Endothelial cell of umbilical vein (primary cell): Measurements from ENCODE around the gene PPP6R1. TPM values are rescaled to one million over a fixed set of nuclear protein-coding genes. Genes with fewer than 3 reads are reported as not detected.

Source experiments
- BruUV-seq: library from RNA; stranded (reverse); fragments of 400-500 nt; replicated peaks from 2 replicates; lab custom pipeline; 2021; lab: Mats Ljungman, UMichigan
- CTCF ChIA-PET: fragments of 300-600, 350-600 bp; sonication (Branson Sonifier 250); formaldehyde crosslinking; loops from one replicate; lab custom pipeline; 2021; ENCODE audit warnings: antibody characterized with exemption, inconsistent platforms; lab: Charles Lee
- POLR2A ChIA-PET: fragments of 300-600, 350-600 bp; sonication (Branson Sonifier 250); formaldehyde crosslinking; loops from one replicate; lab custom pipeline; 2021; ENCODE audit warnings: antibody characterized with exemption, inconsistent platforms; lab: Charles Lee
- DNase-seq: peaks from one replicate; pipeline ENCODE4 v3.0.0-alpha.2; 2011; ENCODE audit warnings: low read depth, low spot score
- FAIRE-seq: peaks from 2 replicates; lab custom pipeline; 2011; peaks lifted over from hg19 to GRCh38; lab: Jason Lieb, UNC
- H2AFZ ChIP-seq: 2 replicates; pipeline ENCODE4 v1.6.0; 2012; ENCODE audit warnings: low read depth, low read length, control low read depth, inconsistent platforms
- H3K27ac ChIP-seq: 2 replicates; pipeline ENCODE4 v1.5.1; 2011; ENCODE audit warnings: low read depth, mild to moderate bottlenecking, control low read depth, low read length, moderate library complexity; ENCODE audit not compliant: insufficient read depth
- H3K27me3 ChIP-seq, 2 experiments: 2 replicates each; pipeline versions ENCODE4 v1.6.0 to v1.6.1; 2011; ENCODE audit warnings: low read length in 2 of 2, mixed read lengths in 1 of 2; ENCODE audit not compliant: control insufficient read depth in 2 of 2, insufficient read depth in 2 of 2
- H3K36me3 ChIP-seq, 2 experiments: 2 replicates in 1 of 2; 3 replicates in 1 of 2; pipeline ENCODE4 v1.5.1; 2011; ENCODE audit warnings: low read length in 2 of 2, mild to moderate bottlenecking in 1 of 2, moderate library complexity in 1 of 2; ENCODE audit not compliant: control insufficient read depth in 2 of 2, insufficient read depth in 2 of 2; ENCODE audit errors: extremely low read depth in 1 of 2
- H3K4me1 ChIP-seq: 3 replicates; pipeline ENCODE4 v1.5.1; 2011; ENCODE audit warnings: mild to moderate bottlenecking, low read length; ENCODE audit not compliant: control insufficient read depth, insufficient read depth; ENCODE audit errors: extremely low read depth
- H3K4me2 ChIP-seq: 2 replicates; pipeline ENCODE4 v1.6.1; 2011; ENCODE audit warnings: low read length, control low read depth, mixed read lengths; ENCODE audit not compliant: insufficient read depth
- H3K4me3 ChIP-seq, 3 experiments: fragments of 200-600 bp in 1 of 3; sonication (generic), shearing (Covaris generic) in 1 of 3; replicated peaks in 1 of 3; 2 replicates each; pipeline ENCODE4 v1.5.1; 2011 to 2016; ENCODE audit warnings: control low read depth in 3 of 3, low read length in 3 of 3, mild to moderate bottlenecking in 2 of 3, inconsistent platforms in 1 of 3, low read depth in 1 of 3, moderate library complexity in 1 of 3; ENCODE audit not compliant: insufficient read depth in 1 of 3
- H3K79me2 ChIP-seq: 2 replicates; pipeline ENCODE4 v1.6.0; 2012; ENCODE audit warnings: low read length, inconsistent platforms; ENCODE audit not compliant: control insufficient read depth, insufficient read depth
- H3K9ac ChIP-seq: replicated peaks from 2 replicates; pipeline ENCODE3; 2011; ENCODE audit warnings: low read length, control low read depth; ENCODE audit not compliant: insufficient read depth; ENCODE audit errors: extremely low read depth
- H3K9me1 ChIP-seq: replicated peaks from 3 replicates; pipeline ENCODE4 v1.6.0; 2011; ENCODE audit warnings: mild to moderate bottlenecking, low read length; ENCODE audit not compliant: control insufficient read depth, insufficient read depth; ENCODE audit errors: extremely low read depth
- H3K9me3 ChIP-seq: replicated peaks from 2 replicates; pipeline ENCODE4 v1.5.1; 2012; ENCODE audit warnings: low read length, inconsistent platforms; ENCODE audit not compliant: control insufficient read depth, insufficient read depth
- H4K20me1 ChIP-seq: replicated peaks from 2 replicates; pipeline ENCODE3; 2011; ENCODE audit warnings: mild to moderate bottlenecking, low read length; ENCODE audit not compliant: control insufficient read depth, insufficient read depth; ENCODE audit errors: extremely low read depth
- CTCF ChIP-seq, 2 donors: IDR thresholded peaks; 1 replicate in 1 of 2; 2 replicates in 1 of 2; pipeline ENCODE4 v1.5.1; 2011; ENCODE audit warnings: low read length in 2 of 2, mild to moderate bottlenecking in 2 of 2, moderate library complexity in 2 of 2, control low read depth in 1 of 2, inconsistent platforms in 1 of 2, low read depth in 1 of 2; ENCODE audit not compliant: insufficient read depth in 1 of 2; ENCODE audit errors: extremely low read depth in 1 of 2
- FOS ChIP-seq: IDR thresholded peaks from 2 replicates; pipeline ENCODE4 v1.6.1; 2011; ENCODE audit warnings: mild to moderate bottlenecking, low read length, moderate library complexity, borderline replicate concordance; ENCODE audit not compliant: insufficient read depth
- GATA2 ChIP-seq: IDR thresholded peaks from 2 replicates; pipeline ENCODE4 v1.7.0; 2011; ENCODE audit warnings: low read depth, mild to moderate bottlenecking, moderate library complexity, mixed read lengths, low read length; ENCODE audit not compliant: insufficient read length, insufficient read depth
- JUN ChIP-seq: IDR thresholded peaks from 2 replicates; pipeline ENCODE4 v1.6.1; 2011; ENCODE audit warnings: borderline replicate concordance, low read depth; ENCODE audit not compliant: insufficient read length, insufficient read depth
- MAX ChIP-seq: IDR thresholded peaks from 2 replicates; pipeline ENCODE4 v1.6.1; 2011; ENCODE audit not compliant: insufficient read depth, insufficient read length
- POLR2A ChIP-seq: IDR thresholded peaks from 2 replicates; pipeline ENCODE4 v1.6.1; 2012; ENCODE audit warnings: low read depth, mild to moderate bottlenecking, control low read depth, low read length
- POLR2AphosphoS5 ChIP-seq: IDR thresholded peaks from 2 replicates; pipeline ENCODE4 v1.6.1; 2012; ENCODE audit warnings: low read depth, mild to moderate bottlenecking, control low read depth, low read length, moderate library complexity; ENCODE audit not compliant: insufficient read depth
- dilution Hi-C: fragments of 300-500 bp; cut with MboI; formaldehyde crosslinking; loops from one replicate; pipeline ENCODE4 v1.15.0; 2019; ENCODE audit warnings: low sequenced_read_pairs; ENCODE audit not compliant: extremely low pct_ligation_motif_present
- intact Hi-C: fragments of 100-400 bp; cut with micrococcal nuclease; formaldehyde crosslinking; loops from one replicate; pipeline ENCODE4 v1.10.0; 2022
- polyA plus RNA-seq, 4 experiments: library from polyadenylated mRNA; depleted of rRNA in 3 of 4; stranded (reverse) in 3 of 4; unstranded in 1 of 4; fragments of >200 nt; gene quantifications; 2 replicates each; pipeline versions ENCODE4 v1.2.1 to v1.2.3, GENCODE V29; 2011 to 2012; ENCODE audit warnings: missing spikeins in 1 of 4
- total RNA-seq: library from RNA; stranded (reverse); gene quantifications from 2 replicates; pipeline ENCODE4 v1.2.3, GENCODE V29; 2021

Gene PPP6R1
- total and polyA plus RNA-seq, 2 donors (not counting 3 experiments of a cell fraction or from before 2014, with no cell fraction given) = 35.7 to 71.8 TPM

GRCh38 chr19:55223291-55224037 is 35.4 kb downstream of the PPP6R1 start:
- H3K4me2 ChIP-seq = no peak overlapping the region
- no peaks in the 10 kb centered on the region for H3K4me1 ChIP-seq
- H3K79me2 ChIP-seq = no peaks in the 10 kb centered on the region
- H3K36me3 ChIP-seq = peaks cover 0 to 4% of the 10 kb centered on the region in 2 experiments
- BruUV-seq = no TSS peak
- ChIA-PET CTCF (no interaction called here), POLR2A (no interaction called here)
- no peaks in the 10 kb centered on the region for H3K27me3 ChIP-seq
- no peaks in the 10 kb centered on the region for H3K9me1 ChIP-seq
- FAIRE-seq (no peak), DNase-seq (no peak)
- H3K4me3 ChIP-seq = no peak overlapping the region
- intact Hi-C loops = no loop called here
- H4K20me1 ChIP-seq = no peaks in the 10 kb centered on the region
- H3K9ac ChIP-seq = no peak overlapping the region
- no peaks in the 10 kb centered on the region for H3K9me3 ChIP-seq
- no peak overlapping the region for H3K27ac ChIP-seq
- TF ChIP-seq FOS (no peak), JUN (no peak), GATA2 (no peak), POLR2AphosphoS5 (no peak), MAX (no peak)
- dilution Hi-C loops = no loop called here
- H2AFZ ChIP-seq = no peak overlapping the region

- DNase-seq = no peak
These were observed 38.3 kb downstream of the PPP6R1 start for GRCh38 chr19:55220525-55220924.

More at GRCh38 chr19:55220525-55220924, 38.3 kb downstream of the PPP6R1 start:
- H3K9ac ChIP-seq = no peak overlapping the region
- intact Hi-C loops = no loop called here
- no peaks in the 10 kb centered on the region for H3K27me3 ChIP-seq
- no peaks in the 10 kb centered on the region for H3K36me3 ChIP-seq
- H3K79me2 ChIP-seq = no peaks in the 10 kb centered on the region
- dilution Hi-C loops = no loop called here
- BruUV-seq = no TSS peak
- TF ChIP-seq CTCF (IDR thresholded peaks at IDR 0.05; ENCODE audit: extremely low read depth in 1 of 2, insufficient read depth in 1 of 2, low read depth in 1 of 2, low read length in 2 of 2) (no peak), GATA2 (no peak), POLR2A (no peak), JUN (no peak)
- no peaks in the 10 kb centered on the region for H3K9me1 ChIP-seq
- H3K27ac ChIP-seq = no peak overlapping the region
- no peak overlapping the region for H3K4me2 ChIP-seq
- peaks cover 9% of the 10 kb centered on the region for H3K4me1 ChIP-seq
- FAIRE-seq = no peak
- no peak overlapping the region for H2AFZ ChIP-seq
- H3K9me3 ChIP-seq = no peaks in the 10 kb centered on the region
- H4K20me1 ChIP-seq = no peaks in the 10 kb centered on the region
- H3K4me3 ChIP-seq = no peak overlapping the region
- ChIA-PET POLR2A (no interaction called here), CTCF (no interaction called here)
